H1 (cell line): ENCODE data around the gene TMEM147. TPM values are rescaled to one million over a fixed set of nuclear protein-coding genes. Genes with fewer than 3 reads are reported as not detected.

Experiments used
- CHD7 ChIP-seq: fragments of 300-600 bp; sonication (generic); IDR thresholded peaks from 2 replicates; pipeline ENCODE4 v1.7.1; 2012; ENCODE audit warnings: low read length, moderate library complexity, mild to moderate bottlenecking, inconsistent platforms; ENCODE audit not compliant: insufficient replicate concordance
- FOSL1 ChIP-seq: IDR thresholded peaks from 2 replicates; pipeline ENCODE4 v1.6.1; 2011; ENCODE audit warnings: mild to moderate bottlenecking, low read depth, low read length, moderate library complexity; ENCODE audit not compliant: insufficient read depth
- HDAC2 ChIP-seq, 2 experiments: fragments of 300-600 bp in 1 of 2; sonication (generic) in 1 of 2; IDR thresholded peaks; 2 replicates each; pipeline ENCODE4 v1.6.1; 2011 to 2012; ENCODE audit warnings: low read depth in 2 of 2, low read length in 2 of 2, mild to moderate bottlenecking in 2 of 2, moderate library complexity in 2 of 2, borderline replicate concordance in 1 of 2, inconsistent platforms in 1 of 2
- MAFK ChIP-seq: IDR thresholded peaks from 2 replicates; pipeline ENCODE4 v1.6.1; 2012; ENCODE audit warnings: low read depth, mild to moderate bottlenecking, improper control_type of control experiment, low read length
- SIN3A ChIP-seq, 2 experiments: IDR thresholded peaks in 1 of 2; conservative IDR thresholded peaks in 1 of 2; 2 replicates each; pipeline ENCODE4 v1.6.1; 2011 to 2012; ENCODE audit warnings: low read length in 2 of 2, improper control_type of control experiment in 1 of 2, low read depth in 1 of 2, mild to moderate bottlenecking in 1 of 2
- SP4 ChIP-seq: IDR thresholded peaks from 2 replicates; pipeline ENCODE4 v1.6.1; 2012; ENCODE audit warnings: low read length, inconsistent platforms
- TEAD4 ChIP-seq: IDR thresholded peaks from 2 replicates; pipeline ENCODE4 v1.6.1; 2012; ENCODE audit warnings: low read depth, low read length, inconsistent platforms, mixed read lengths
- polyA plus RNA-seq, 7 experiments: library from polyadenylated mRNA; depleted of rRNA in 3 of 7; stranded (reverse) in 5 of 7; unstranded in 2 of 7; fragments of >200 nt in 5 of 7; fragments of 200-250 nt in 2 of 7; gene quantifications; 1 replicate in 5 of 7; 2 replicates in 1 of 7; 4 replicates in 1 of 7; pipeline versions ENCODE4 v1.2.1 to v1.2.3, GENCODE V29; 2011 to 2013; ENCODE audit warnings: missing spikeins in 2 of 7, mixed read lengths in 2 of 7
- total RNA-seq: library from RNA; stranded (reverse); fragmentation: NEBNext Ultra II Directional; extraction: Animal tissue kit (Norgen Biotek cat#: 25700); gene quantifications from 2 replicates; pipeline ENCODE4 v1.2.1, GENCODE V29; 2021
- TF ChIP-seq, protein P1 (sequence below): IDR thresholded peaks from 2 replicates; pipeline ENCODE4 v1.6.1; 2011; ENCODE audit warnings: low read length, improper control_type of control experiment

TMEM147 gene
- total and polyA plus RNA-seq, 2 of the 8 experiments (the other 6 are each of a cell fraction or from before 2014, with no cell fraction given) = 159 to 418 TPM

DNA sequence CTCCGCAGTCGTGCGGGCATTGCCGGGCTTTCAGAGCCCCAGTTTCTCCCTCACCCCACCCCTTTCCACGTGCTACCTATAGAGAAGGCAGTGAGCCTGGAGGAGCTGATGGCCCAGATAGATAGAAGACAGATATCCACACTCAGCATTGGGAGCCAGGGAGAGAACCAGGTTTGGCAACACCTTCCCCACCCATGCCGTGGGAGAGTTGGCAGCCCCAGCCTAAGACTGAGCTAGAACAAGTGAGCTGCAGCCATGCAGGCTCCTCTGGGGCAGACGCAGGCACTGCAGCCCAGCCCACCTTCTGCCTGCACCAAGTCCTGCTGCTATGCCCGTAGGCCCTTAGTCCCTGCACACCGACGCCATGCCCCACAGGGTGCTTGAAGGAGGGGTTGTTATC, 44.8 kb upstream of the TMEM147 start (continued):
- TF ChIP-seq CHD7 (no peak), HDAC2 (IDR thresholded peaks at IDR 0.05; ENCODE audit: borderline replicate concordance in 1 of 2, low read depth in 2 of 2, low read length in 2 of 2) (no peak), MAFK (no peak), SP4 (no peak), SIN3A (conservative IDR thresholded peaks at IDR 0.05 in 1 of 2, IDR thresholded peaks at IDR 0.05 in 1 of 2; ENCODE audit: low read depth in 1 of 2, low read length in 2 of 2) (no peak), TEAD4 (no peak), FOSL1 (no peak)
- TF ChIP-seq, protein P1, sequence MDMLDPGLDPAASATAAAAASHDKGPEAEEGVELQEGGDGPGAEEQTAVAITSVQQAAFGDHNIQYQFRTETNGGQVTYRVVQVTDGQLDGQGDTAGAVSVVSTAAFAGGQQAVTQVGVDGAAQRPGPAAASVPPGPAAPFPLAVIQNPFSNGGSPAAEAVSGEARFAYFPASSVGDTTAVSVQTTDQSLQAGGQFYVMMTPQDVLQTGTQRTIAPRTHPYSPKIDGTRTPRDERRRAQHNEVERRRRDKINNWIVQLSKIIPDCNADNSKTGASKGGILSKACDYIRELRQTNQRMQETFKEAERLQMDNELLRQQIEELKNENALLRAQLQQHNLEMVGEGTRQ = no peak
